A549 (cell line): ENCODE measurements around the gene TASOR2. TPM values are rescaled to one million over a fixed set of nuclear protein-coding genes. Genes with fewer than 3 reads are reported as not detected.

Experiments
- ATAC-seq, 2 experiments: fragments of 200-7000 bp in 1 of 2; fragments of >200 bp in 1 of 2; cut with Nextera tagmentation in 1 of 2; cut with Tn5 transposase in 1 of 2; 3 replicates each; pipeline versions ENCODE4 v1.8.0 to v1.9.1; 2018 to 2020; ENCODE audit warnings: mild to moderate bottlenecking in 1 of 2, moderate library complexity in 1 of 2
- CTCF ChIA-PET: fragments of 300-600 bp; sonication (Branson Sonifier 250); formaldehyde crosslinking; extraction: SDS; loops from one replicate; lab custom pipeline; 2021; ENCODE audit warnings: antibody characterized with exemption, inconsistent platforms; lab: Yijun Ruan, JAX
- POLR2A ChIA-PET: fragments of 350-600 bp; formaldehyde crosslinking; extraction: SDS; loops from one replicate; lab custom pipeline; 2021; ENCODE audit warnings: antibody characterized with exemption, inconsistent platforms; lab: Yijun Ruan, JAX
- DNase-seq, 2 experiments: peaks; one replicate each; pipeline versions ENCODE4 v3.0.0 to v3.0.0-alpha.2; 2011 to 2016; ENCODE audit warnings: low read depth in 1 of 2, low spot score in 1 of 2
- FAIRE-seq: peaks from 2 replicates; lab custom pipeline; 2011; peaks lifted over from hg19 to GRCh38; lab: Jason Lieb, UNC
- H3K27ac ChIP-seq, 2 experiments: fragments of >200 bp; sonication (Bioruptor Twin); formaldehyde crosslinking; 3 replicates each; pipeline ENCODE4 v1.5.1; 2016 to 2017
- H3K4me1 ChIP-seq: fragments of >200 bp; sonication (Bioruptor Twin); formaldehyde crosslinking; 3 replicates; pipeline ENCODE4 v1.6.1; 2016
- H3K4me2 ChIP-seq: fragments of >200 bp; sonication (Bioruptor Twin); formaldehyde crosslinking; 3 replicates; pipeline ENCODE4 v1.6.1; 2016
- H3K4me3 ChIP-seq: fragments of >200 bp; sonication (Bioruptor Twin); formaldehyde crosslinking; 3 replicates; pipeline ENCODE4 v1.5.1; 2016
- H3K9me3 ChIP-seq: fragments of >200 bp; sonication (Bioruptor Twin); formaldehyde crosslinking; 3 replicates; pipeline ENCODE4 v1.6.1; 2016
- CBX2 ChIP-seq: fragments of 200-600 bp; sonication (generic); IDR thresholded peaks from 2 replicates; pipeline ENCODE4 v1.6.1; 2016; ENCODE audit warnings: low read depth, mild to moderate bottlenecking, borderline replicate concordance
- CEBPB ChIP-seq, 2 experiments: fragments of >200 bp in 1 of 2; sonication (Bioruptor Twin) in 1 of 2; formaldehyde crosslinking in 1 of 2; IDR thresholded peaks; 2 replicates each; pipeline ENCODE4 v1.6.1; 2012 to 2016
- CHD2 ChIP-seq: fragments of 150-350 bp; IDR thresholded peaks from 2 replicates; pipeline ENCODE4 v1.6.1; 2014; ENCODE audit warnings: low read length; ENCODE audit not compliant: partially characterized antibody
- CHD4 ChIP-seq: fragments of 200-600 bp; sonication (generic); IDR thresholded peaks from 2 replicates; pipeline ENCODE4 v1.6.1; 2016; ENCODE audit warnings: antibody characterized with exemption, mild to moderate bottlenecking, borderline replicate concordance
- EHF ChIP-seq: fragments of 250-450 bp; sonication (Bioruptor Pico); IDR thresholded peaks from 2 replicates; pipeline ENCODE4 v1.5.0; 2020; ENCODE audit warnings: mild to moderate bottlenecking
- ESRRA ChIP-seq: fragments of 150-350 bp; IDR thresholded peaks from 2 replicates; pipeline ENCODE4 v1.6.1; 2014; ENCODE audit warnings: mild to moderate bottlenecking, low read length, borderline replicate concordance
- FOSB ChIP-seq: fragments of 250-450 bp; sonication (Bioruptor Pico); IDR thresholded peaks from 2 replicates; pipeline ENCODE4 v1.5.0; 2020; ENCODE audit warnings: mild to moderate bottlenecking, moderate library complexity
- FOSL2 ChIP-seq, 2 experiments: fragments of 450-650 bp in 1 of 2; fragments of >200 bp in 1 of 2; sonication (Bioruptor Twin) in 1 of 2; formaldehyde crosslinking; IDR thresholded peaks; 2 replicates each; pipeline versions ENCODE4 v1.5.0 to v1.6.1; 2016 to 2020; ENCODE audit warnings: mild to moderate bottlenecking in 1 of 2, moderate library complexity in 1 of 2
- GATA3 ChIP-seq: IDR thresholded peaks from 2 replicates; pipeline ENCODE4 v1.6.1; 2012; ENCODE audit warnings: borderline replicate concordance
- HOXA7 ChIP-seq: fragments of 250-450 bp; sonication (Bioruptor Pico); IDR thresholded peaks from 2 replicates; pipeline ENCODE4 v1.5.0; 2020; ENCODE audit warnings: mild to moderate bottlenecking, moderate library complexity
- HOXB5 ChIP-seq: fragments of 250-450 bp; sonication (Bioruptor Pico); IDR thresholded peaks from 2 replicates; pipeline ENCODE4 v1.5.0; 2020; ENCODE audit warnings: mild to moderate bottlenecking, moderate library complexity
- JUN ChIP-seq, 2 experiments: fragments of >200 bp; sonication (Bioruptor Twin); formaldehyde crosslinking; IDR thresholded peaks; 2 replicates in 1 of 2; 3 replicates in 1 of 2; pipeline ENCODE4 v1.6.1; 2016 to 2017
- JUNB ChIP-seq: fragments of >200 bp; sonication (Bioruptor Twin); formaldehyde crosslinking; IDR thresholded peaks from 2 replicates; pipeline ENCODE4 v1.6.1; 2016
- MAFK ChIP-seq: fragments of 450-650 bp; IDR thresholded peaks from 2 replicates; pipeline ENCODE4 v1.6.1; 2014; ENCODE audit not compliant: partially characterized antibody
- NFE2L2 ChIP-seq: fragments of 150-350 bp; conservative IDR thresholded peaks from 2 replicates; pipeline ENCODE4 v1.6.1; 2014; ENCODE audit warnings: low read length
- NPAS2 ChIP-seq: fragments of 250-450 bp; sonication (Bioruptor Pico); IDR thresholded peaks from 2 replicates; pipeline ENCODE4 v1.8.0; 2022; ENCODE audit warnings: mild to moderate bottlenecking, moderate library complexity, borderline replicate concordance
- PHF8 ChIP-seq: fragments of 200-600 bp; sonication (generic); IDR thresholded peaks from 2 replicates; pipeline ENCODE4 v1.6.1; 2016; ENCODE audit warnings: low read depth, mild to moderate bottlenecking, antibody characterized with exemption, moderate library complexity, borderline replicate concordance
- RFX5 ChIP-seq: fragments of 450-650 bp; IDR thresholded peaks from 2 replicates; pipeline ENCODE4 v1.7.1; 2014; ENCODE audit warnings: antibody characterized with exemption, mild to moderate bottlenecking, moderate library complexity
- SMC3 ChIP-seq: fragments of >200 bp; sonication (Bioruptor Twin); formaldehyde crosslinking; IDR thresholded peaks from 3 replicates; pipeline ENCODE4 v1.6.1; 2018; ENCODE audit warnings: inconsistent platforms
- TFCP2L1 ChIP-seq: fragments of 250-450 bp; sonication (Bioruptor Pico); IDR thresholded peaks from 2 replicates; pipeline ENCODE4 v1.5.0; 2021; ENCODE audit warnings: mild to moderate bottlenecking
- ZNF302 ChIP-seq: fragments of 250-450 bp; sonication (Bioruptor Pico); IDR thresholded peaks from 2 replicates; pipeline ENCODE4 v1.9.0; 2021; ENCODE audit warnings: inconsistent platforms, mild to moderate bottlenecking, moderate library complexity
- ZSCAN20 ChIP-seq: fragments of 250-450 bp; sonication (Bioruptor Pico); IDR thresholded peaks from 2 replicates; pipeline ENCODE4 v1.8.0; 2022; ENCODE audit warnings: mild to moderate bottlenecking, moderate library complexity
- WGBS: methylation state at CpG from one replicate; pipeline ENCODE4 v1.1.6; 2017; ENCODE audit errors: missing lambda C conversion rate; 5-methylcytosine and 5-hydroxymethylcytosine counted together
- polyA plus RNA-seq, 4 experiments: library from polyadenylated mRNA; depleted of rRNA in 3 of 4; stranded (reverse); fragments of >200 nt; fragmentation: RNase III in 1 of 4; extraction: RNeasy Plus Mini Kit Qiagen cat#74134 plus additional on column Dnase treatment in 1 of 4; gene quantifications; 2 replicates in 3 of 4; 3 replicates in 1 of 4; pipeline ENCODE4 v1.2.3, GENCODE V29; 2011 to 2017
- TF ChIP-seq, protein P1 (sequence below): fragments of 250-450 bp; sonication (Bioruptor Pico); IDR thresholded peaks from 2 replicates; pipeline ENCODE4 v1.5.0; 2020; ENCODE audit warnings: low read depth, mild to moderate bottlenecking, moderate library complexity
- TF ChIP-seq, protein P2 (sequence below): fragments of >200 bp; sonication (Bioruptor Twin); formaldehyde crosslinking; IDR thresholded peaks from 3 replicates; pipeline ENCODE4 v1.5.1; 2016
- TF ChIP-seq, protein P3 (sequence below): fragments of >200 bp; sonication (Bioruptor Twin); formaldehyde crosslinking; IDR thresholded peaks from 2 replicates; pipeline ENCODE4 v1.6.1; 2016
- TF ChIP-seq, protein P4 (sequence below): IDR thresholded peaks from 2 replicates; pipeline ENCODE4 v1.6.1; 2012

TASOR2 gene
- polyA plus RNA-seq, 2 of the 4 experiments (the other 2 are of a cell fraction): 27.0 to 96.7 TPM

DNA sequence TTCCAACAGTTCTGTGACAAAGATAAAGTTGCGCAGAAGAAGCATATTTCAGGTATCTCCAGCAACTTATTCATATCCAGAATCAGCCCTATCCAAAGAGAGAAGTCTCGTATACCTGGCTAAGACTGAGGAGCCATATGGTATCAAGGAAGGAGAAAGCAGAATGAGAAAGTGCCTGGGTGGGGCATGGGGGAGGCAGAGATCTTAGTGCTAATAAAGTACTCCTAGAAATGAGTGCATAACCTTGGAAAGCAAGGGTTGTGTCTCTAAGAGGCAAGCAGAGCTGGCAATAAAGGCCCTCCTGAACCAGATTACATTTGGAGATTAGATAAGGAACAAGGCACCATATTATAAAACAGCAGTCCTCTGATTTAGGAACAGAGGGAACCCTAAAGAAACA lies 12.7 kb downstream of the TASOR2 start:
- Histone ChIP-seq H3K4me3 (no peak overlapping the region), H3K4me1 (peaks cover 9% of the 10 kb centered on the region; the same call in 2 of the 3 replicates), H3K9me3 (no peaks in the 10 kb centered on the region), H3K4me2 (no peak overlapping the region), H3K27ac (no peak overlapping the region)
- CTCF ChIA-PET: interaction anchor here (1.6 kb wide), 1 partner anchor 10 kb away, joined by 4 read pairs; no protein-coding TSS in a partner anchor
- POLR2A ChIA-PET: no interaction called here
- 97% methylated on average over 2 of the region's 2 CpGs for WGBS
- no peak for TF ChIP-seq TFCP2L1 (CRISPR knock-in tag)
- no peak for TF ChIP-seq JUN (IDR thresholded peaks at IDR 0.05)
- TF ChIP-seq, protein P1, sequence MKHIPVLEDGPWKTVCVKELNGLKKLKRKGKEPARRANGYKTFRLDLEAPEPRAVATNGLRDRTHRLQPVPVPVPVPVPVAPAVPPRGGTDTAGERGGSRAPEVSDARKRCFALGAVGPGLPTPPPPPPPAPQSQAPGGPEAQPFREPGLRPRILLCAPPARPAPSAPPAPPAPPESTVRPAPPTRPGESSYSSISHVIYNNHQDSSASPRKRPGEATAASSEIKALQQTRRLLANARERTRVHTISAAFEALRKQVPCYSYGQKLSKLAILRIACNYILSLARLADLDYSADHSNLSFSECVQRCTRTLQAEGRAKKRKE (CRISPR knock-in tag): no peak
- TF ChIP-seq, protein P2, sequence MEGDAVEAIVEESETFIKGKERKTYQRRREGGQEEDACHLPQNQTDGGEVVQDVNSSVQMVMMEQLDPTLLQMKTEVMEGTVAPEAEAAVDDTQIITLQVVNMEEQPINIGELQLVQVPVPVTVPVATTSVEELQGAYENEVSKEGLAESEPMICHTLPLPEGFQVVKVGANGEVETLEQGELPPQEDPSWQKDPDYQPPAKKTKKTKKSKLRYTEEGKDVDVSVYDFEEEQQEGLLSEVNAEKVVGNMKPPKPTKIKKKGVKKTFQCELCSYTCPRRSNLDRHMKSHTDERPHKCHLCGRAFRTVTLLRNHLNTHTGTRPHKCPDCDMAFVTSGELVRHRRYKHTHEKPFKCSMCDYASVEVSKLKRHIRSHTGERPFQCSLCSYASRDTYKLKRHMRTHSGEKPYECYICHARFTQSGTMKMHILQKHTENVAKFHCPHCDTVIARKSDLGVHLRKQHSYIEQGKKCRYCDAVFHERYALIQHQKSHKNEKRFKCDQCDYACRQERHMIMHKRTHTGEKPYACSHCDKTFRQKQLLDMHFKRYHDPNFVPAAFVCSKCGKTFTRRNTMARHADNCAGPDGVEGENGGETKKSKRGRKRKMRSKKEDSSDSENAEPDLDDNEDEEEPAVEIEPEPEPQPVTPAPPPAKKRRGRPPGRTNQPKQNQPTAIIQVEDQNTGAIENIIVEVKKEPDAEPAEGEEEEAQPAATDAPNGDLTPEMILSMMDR: no peak
- no peak for TF ChIP-seq HOXA7 (CRISPR knock-in tag)
- TF ChIP-seq SMC3: no peak
- TF ChIP-seq JUNB: no peak
- TF ChIP-seq, protein P3, sequence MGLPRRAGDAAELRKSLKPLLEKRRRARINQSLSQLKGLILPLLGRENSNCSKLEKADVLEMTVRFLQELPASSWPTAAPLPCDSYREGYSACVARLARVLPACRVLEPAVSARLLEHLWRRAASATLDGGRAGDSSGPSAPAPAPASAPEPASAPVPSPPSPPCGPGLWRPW: no peak
- TF ChIP-seq MAFK: no peak
- TF ChIP-seq NFE2L2: no peak
- no peak for TF ChIP-seq ZSCAN20 (CRISPR knock-in tag)
- no peak for TF ChIP-seq HOXB5 (CRISPR knock-in tag)
- TF ChIP-seq EHF (CRISPR knock-in tag): no peak
- no peak for DNase-seq
- no peak for ATAC-seq
- no peak for FAIRE-seq

DNA sequence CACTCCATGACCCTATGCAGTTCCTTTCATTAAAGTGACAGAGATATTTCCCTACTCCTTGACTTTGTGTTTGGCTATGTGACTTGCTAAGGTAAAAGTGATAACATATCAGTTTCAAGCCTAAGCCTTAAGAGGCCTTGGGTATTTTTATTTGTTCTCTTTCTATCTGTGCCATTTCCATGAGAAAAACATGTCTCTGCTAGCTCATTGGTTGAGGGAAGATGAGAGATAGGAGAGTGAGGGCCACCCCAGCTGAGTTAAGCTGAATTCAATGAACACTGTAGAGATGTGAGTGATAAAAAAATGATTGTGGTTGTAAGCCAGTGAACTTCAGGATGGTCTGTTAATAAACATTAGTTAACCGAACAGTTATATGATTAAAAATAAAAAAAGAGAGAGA lies 13.4 kb downstream of the TASOR2 start:
- CTCF ChIA-PET: no interaction called here
- WGBS: 93% methylated on average over 1 of the region's 1 CpG
- peaks cover 9% of the 10 kb centered on the region; the same call in 2 of the 3 replicates for H3K4me1 ChIP-seq
- no peak for TF ChIP-seq FOSB (CRISPR knock-in tag)
- TF ChIP-seq PHF8: no peak
- TF ChIP-seq NPAS2 (CRISPR knock-in tag): no peak
- no peak for TF ChIP-seq RFX5
- TF ChIP-seq, protein P4, sequence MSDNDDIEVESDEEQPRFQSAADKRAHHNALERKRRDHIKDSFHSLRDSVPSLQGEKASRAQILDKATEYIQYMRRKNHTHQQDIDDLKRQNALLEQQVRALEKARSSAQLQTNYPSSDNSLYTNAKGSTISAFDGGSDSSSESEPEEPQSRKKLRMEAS: no peak
- TF ChIP-seq ZNF302 (CRISPR knock-in tag): no peak
- TF ChIP-seq GATA3: no peak
- TF ChIP-seq CHD4: no peak
- TF ChIP-seq FOSL2 (IDR thresholded peaks at IDR 0.05): no peak
- TF ChIP-seq FOSL2 (CRISPR knock-in tag; IDR thresholded peaks at IDR 0.05): no peak
- no peak for TF ChIP-seq CHD2
- no peak for TF ChIP-seq CBX2
- TF ChIP-seq CEBPB (IDR thresholded peaks at IDR 0.05): no peak
- TF ChIP-seq ESRRA: no peak
- TF ChIP-seq, all 56 proteins: peak for 0
- POLR2A ChIA-PET: no interaction called here
- Histone ChIP-seq H3K9me3 (no peaks in the 10 kb centered on the region), H3K4me3 (no peak overlapping the region), H3K27ac (no peak overlapping the region), H3K4me2 (no peak overlapping the region)
- ATAC-seq: no peak
- no peak for DNase-seq
- no peak for FAIRE-seq
